NCI-H1092 treated with DMSO at 0.1 percent for 48 hours (cell line): Measurements from ENCODE around the gene MSX2.
"Not testable (repeated sequence)": the region's sequence is repeated elsewhere in the genome, so short reads cannot be mapped to it uniquely, and the experiment has no call there.

Source experiments
- DNase-seq: peaks from one replicate; lab custom pipeline; 2025; lab: John Stamatoyannopoulos, UW

Gene MSX2

GRCh38 chr5:174733091-174733690, 8.8 kb downstream of the MSX2 start:
- no peak for DNase-seq

- no peak for DNase-seq
Measured at GRCh38 chr5:174733836-174734235, 9.5 kb downstream of the MSX2 start.

- no peak for DNase-seq
Measured at GRCh38 chr5:174734571-174735497, 10.5 kb downstream of the MSX2 start.

GRCh38 chr5:174735498-174736330, 11.3 kb downstream of the MSX2 start:
- no peak for DNase-seq

GRCh38 chr5:174736331-174736721, 11.9 kb downstream of the MSX2 start:
- no peak for DNase-seq

GRCh38 chr5:174736777-174737176, 12.4 kb downstream of the MSX2 start:
- no peak for DNase-seq

GRCh38 chr5:174737330-174737729, 12.9 kb downstream of the MSX2 start:
- DNase-seq, result no peak

- DNase-seq, result no peak
Measured at GRCh38 chr5:174741352-174741751, 17.0 kb downstream of the MSX2 start.

- no peak for DNase-seq
Measured at GRCh38 chr5:174744896-174745295, 20.5 kb downstream of the MSX2 start.

- DNase-seq, result no peak
Measured at GRCh38 chr5:174745590-174746103, 21.3 kb downstream of the MSX2 start.

GRCh38 chr5:174750711-174751110, 26.3 kb downstream of the MSX2 start:
- no peak for DNase-seq

- DNase-seq, result no peak
Measured at GRCh38 chr5:174751154-174752000, 27.0 kb downstream of the MSX2 start.

- DNase-seq, result no peak
Measured at GRCh38 chr5:174752121-174752520, 27.7 kb downstream of the MSX2 start.

GRCh38 chr5:174755106-174755505, 30.7 kb downstream of the MSX2 start:
- DNase-seq, result no peak

GRCh38 chr5:174759091-174759490, 34.7 kb downstream of the MSX2 start:
- DNase-seq, result no peak

GRCh38 chr5:174760721-174761120, 36.3 kb downstream of the MSX2 start:
- DNase-seq, result no peak

- DNase-seq, result not testable (repeated sequence)
Measured at GRCh38 chr5:174761341-174761740, 37.0 kb downstream of the MSX2 start.

GRCh38 chr5:174764309-174764708, 39.9 kb downstream of the MSX2 start:
- DNase-seq, result no peak

- DNase-seq, result no peak
Measured at GRCh38 chr5:174765540-174765939, 41.2 kb downstream of the MSX2 start.

- no peak for DNase-seq
Measured at GRCh38 chr5:174767670-174768069, 43.3 kb downstream of the MSX2 start.

- no peak for DNase-seq
Measured at GRCh38 chr5:174769005-174769404, 44.6 kb downstream of the MSX2 start.
